Measurements from ENCODE around the gene MAB21L4. TPM values are rescaled to one million over a fixed set of nuclear protein-coding genes. Genes with fewer than 3 reads are reported as not detected.

The MAB21L4 gene
- total and polyA plus RNA-seq, 2 experiments from 2014 or later = not detected

- H3K27me3 ChIP-seq = peaks cover 20% of the 10 kb centered on the region
- H3K36me3 ChIP-seq = no peaks in the 10 kb centered on the region
- peak in 1 of 2 donors; percentile 6 for DNase-seq (ENCODE audit: low read depth in 1 of 2, low spot score in 1 of 2)
- H3K27ac ChIP-seq = no peak overlapping the region
- H3K9me3 ChIP-seq (ENCODE audit: low read depth) = no peaks in the 10 kb centered on the region
- no peak for TF ChIP-seq CTCF (IDR thresholded peaks at IDR 0.05; ENCODE audit: low read depth, low read length)
- no peaks in the 10 kb centered on the region for H3K4me1 ChIP-seq (ENCODE audit: low read depth)
- H3K4me3 ChIP-seq = no peak overlapping the region
Measured at GRCh38 chr2:240839152-240840143, 56.5 kb downstream of the MAB21L4 start.

- no peaks in the 10 kb centered on the region for H3K9me3 ChIP-seq (ENCODE audit: low read depth)
- H3K27me3 ChIP-seq = peaks cover 35% of the 10 kb centered on the region
- DNase-seq (ENCODE audit: low read depth in 1 of 2, low spot score in 1 of 2) = no peak
- no peak for TF ChIP-seq CTCF (IDR thresholded peaks at IDR 0.05; ENCODE audit: low read depth, low read length)
- no peaks in the 10 kb centered on the region for H3K4me1 ChIP-seq (ENCODE audit: low read depth)
- no peak overlapping the region for H3K27ac ChIP-seq
- H3K36me3 ChIP-seq = no peaks in the 10 kb centered on the region
- H3K4me3 ChIP-seq = no peak overlapping the region
Measured at GRCh38 chr2:240837621-240838020, 58.3 kb downstream of the MAB21L4 start.

GRCh38 chr2:240836781-240837467 is 59.0 kb downstream of the MAB21L4 start:
- no peak for TF ChIP-seq CTCF (IDR thresholded peaks at IDR 0.05; ENCODE audit: low read depth, low read length)
- Histone ChIP-seq H3K4me1 (ENCODE audit: low read depth) (no peaks in the 10 kb centered on the region), H3K9me3 (ENCODE audit: low read depth) (no peaks in the 10 kb centered on the region), H3K27ac (no peak overlapping the region), H3K4me3 (no peak overlapping the region), H3K27me3 (peaks cover 40% of the 10 kb centered on the region), H3K36me3 (no peaks in the 10 kb centered on the region)
- DNase-seq (ENCODE audit: low read depth in 1 of 2, low spot score in 1 of 2) = peak in 1 of 2 donors; percentile 72

Other genes starting within 250 kb of the MAB21L4 start
- not detected in 2 replicates for gene AQP12B, start 213.3 kb downstream of the MAB21L4 start, total RNA-seq
- 0.50 TPM in 1 of 2 replicates, not detected in the other for gene AQP12B, start 213.3 kb downstream of the MAB21L4 start, polyA plus RNA-seq
- gene AQP12A, start 204.3 kb downstream of the MAB21L4 start, total RNA-seq = not detected in 2 replicates
- gene AQP12A, start 204.3 kb downstream of the MAB21L4 start, polyA plus RNA-seq = 0.50 TPM in 1 of 2 replicates, not detected in the other
- gene KIF1A, start 75.9 kb downstream of the MAB21L4 start, total RNA-seq = 8.0 and 14.1 TPM in 2 replicates
- gene KIF1A, start 75.9 kb downstream of the MAB21L4 start, polyA plus RNA-seq = 4.3 and 6.3 TPM in 2 replicates
- gene AGXT, start 27.3 kb downstream of the MAB21L4 start, total RNA-seq = 0.06 and 0.67 TPM in 2 replicates
- 0.75 and 0.99 TPM in 2 replicates for gene AGXT, start 27.3 kb downstream of the MAB21L4 start, polyA plus RNA-seq
- not detected in 2 replicates for gene CROCC2, start 10.2 kb upstream of the MAB21L4 start, total RNA-seq
- not detected in 2 replicates for gene CROCC2, start 10.2 kb upstream of the MAB21L4 start, polyA plus RNA-seq
- 0.09 and 1.2 TPM in 2 replicates for gene SNED1, start 102.5 kb upstream of the MAB21L4 start, total RNA-seq
- gene SNED1, start 102.5 kb upstream of the MAB21L4 start, polyA plus RNA-seq = 0.41 and 0.76 TPM in 2 replicates
- gene MTERF4, start 206.1 kb upstream of the MAB21L4 start, total RNA-seq = 75.7 and 105 TPM in 2 replicates
- gene MTERF4, start 206.1 kb upstream of the MAB21L4 start, polyA plus RNA-seq = 25.0 and 26.9 TPM in 2 replicates

Measured in cardiac muscle cell (in vitro differentiated cells and primary cell).